Mammary epithelial cell (primary cell): ENCODE measurements around the gene NR2F6.

Experiments
- EZH2 ChIP-seq: IDR thresholded peaks from 2 replicates; pipeline ENCODE4 v1.6.1; 2012; ENCODE audit warnings: low read length, inconsistent platforms, borderline replicate concordance
- TF ChIP-seq, protein P1 (sequence below), 2 donors: IDR thresholded peaks in 1 of 2; conservative IDR thresholded peaks in 1 of 2; 2 replicates each; pipeline ENCODE4 v1.5.1; 2011 to 2012; ENCODE audit warnings: inconsistent platforms in 2 of 2, low read length in 2 of 2, mild to moderate bottlenecking in 2 of 2, control low read depth in 1 of 2, low read depth in 1 of 2; ENCODE audit not compliant: insufficient read depth in 1 of 2; ENCODE audit errors: extremely low read depth in 1 of 2

DNA sequence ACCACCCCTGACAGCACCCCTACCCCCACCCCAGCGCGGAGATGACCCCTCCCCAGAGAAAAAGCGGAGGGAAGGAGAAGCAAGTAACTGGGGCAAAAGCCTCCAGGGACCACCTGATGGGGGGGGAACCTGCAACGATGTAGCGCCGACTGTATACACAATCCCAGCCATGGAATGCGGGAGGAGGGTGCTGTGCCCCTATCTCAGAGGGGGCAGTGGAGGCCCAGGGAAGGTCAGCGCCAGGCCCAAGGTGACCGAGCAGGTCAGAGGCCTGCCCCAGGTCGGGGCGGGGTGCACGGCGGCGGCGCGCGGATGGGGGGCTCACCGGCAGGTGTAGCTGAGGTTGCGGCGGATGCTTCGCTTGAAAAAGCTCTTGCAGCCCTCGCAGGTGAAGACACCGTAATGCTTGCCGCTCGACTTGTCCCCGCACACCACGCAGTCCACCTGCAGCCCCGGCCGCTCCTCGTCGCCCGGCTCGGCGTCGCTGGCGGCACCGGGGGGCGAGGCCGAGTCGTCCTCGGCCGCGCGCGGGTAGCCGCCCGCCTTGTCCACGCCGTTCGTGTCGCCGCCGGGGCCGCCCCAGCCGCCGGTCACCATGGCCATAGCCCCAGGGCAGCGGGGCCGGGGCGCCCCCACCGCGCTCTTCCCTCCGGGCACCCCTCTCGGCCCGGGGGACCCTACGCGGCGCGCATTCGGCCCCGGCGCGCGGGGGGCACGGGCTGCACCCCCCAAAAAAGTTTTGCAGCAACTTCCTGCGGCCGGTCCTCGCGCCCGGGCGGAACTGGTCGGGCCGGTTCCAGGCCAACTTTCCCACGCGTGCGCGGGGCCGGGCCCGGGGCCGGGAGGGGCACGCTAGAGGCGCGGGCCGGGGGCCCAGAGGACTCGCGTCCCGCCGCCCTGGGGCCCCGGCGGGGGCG lies 843 bp downstream of the NR2F6 start:
- TF ChIP-seq, protein P1, sequence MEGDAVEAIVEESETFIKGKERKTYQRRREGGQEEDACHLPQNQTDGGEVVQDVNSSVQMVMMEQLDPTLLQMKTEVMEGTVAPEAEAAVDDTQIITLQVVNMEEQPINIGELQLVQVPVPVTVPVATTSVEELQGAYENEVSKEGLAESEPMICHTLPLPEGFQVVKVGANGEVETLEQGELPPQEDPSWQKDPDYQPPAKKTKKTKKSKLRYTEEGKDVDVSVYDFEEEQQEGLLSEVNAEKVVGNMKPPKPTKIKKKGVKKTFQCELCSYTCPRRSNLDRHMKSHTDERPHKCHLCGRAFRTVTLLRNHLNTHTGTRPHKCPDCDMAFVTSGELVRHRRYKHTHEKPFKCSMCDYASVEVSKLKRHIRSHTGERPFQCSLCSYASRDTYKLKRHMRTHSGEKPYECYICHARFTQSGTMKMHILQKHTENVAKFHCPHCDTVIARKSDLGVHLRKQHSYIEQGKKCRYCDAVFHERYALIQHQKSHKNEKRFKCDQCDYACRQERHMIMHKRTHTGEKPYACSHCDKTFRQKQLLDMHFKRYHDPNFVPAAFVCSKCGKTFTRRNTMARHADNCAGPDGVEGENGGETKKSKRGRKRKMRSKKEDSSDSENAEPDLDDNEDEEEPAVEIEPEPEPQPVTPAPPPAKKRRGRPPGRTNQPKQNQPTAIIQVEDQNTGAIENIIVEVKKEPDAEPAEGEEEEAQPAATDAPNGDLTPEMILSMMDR (conservative IDR thresholded peaks at IDR 0.05 in 1 of 2, IDR thresholded peaks at IDR 0.05 in 1 of 2; ENCODE audit: extremely low read depth in 1 of 2, insufficient read depth in 1 of 2, low read depth in 1 of 2, low read length in 2 of 2), result no peak
- TF ChIP-seq EZH2, result no peak
